Muscle layer of duodenum (tissue), 2 donors: Measurements from ENCODE around the gene PCDHGB5.
A peak's percentile ranks its signal among the peaks of the same experiment; 100 is the strongest.
"Not testable (repeated sequence)": the region's sequence is repeated elsewhere in the genome, so short reads cannot be mapped to it uniquely, and the experiment has no call there.

Source experiments
- H3K27ac ChIP-seq: one replicate; pipeline ENCODE4 v1.7.0; 2013; ENCODE audit warnings: mild to moderate bottlenecking, low read length
- H3K27me3 ChIP-seq: one replicate; pipeline ENCODE4 v1.7.0; 2013; ENCODE audit warnings: low read depth, mild to moderate bottlenecking, control low read depth, low read length
- H3K36me3 ChIP-seq, 2 donors: one replicate each; pipeline ENCODE4 v1.7.0; 2013; ENCODE audit warnings: low read length in 2 of 2, control low read depth in 1 of 2, mild to moderate bottlenecking in 1 of 2; ENCODE audit not compliant: insufficient read depth in 2 of 2, control insufficient read depth in 1 of 2
- H3K4me1 ChIP-seq, 2 donors: one replicate each; pipeline ENCODE4 v1.7.0; 2013; ENCODE audit warnings: low read length in 2 of 2, mild to moderate bottlenecking in 2 of 2, control low read depth in 1 of 2, moderate library complexity in 1 of 2; ENCODE audit not compliant: insufficient read depth in 2 of 2, control insufficient read depth in 1 of 2
- H3K4me3 ChIP-seq, 2 donors: one replicate each; pipeline ENCODE4 v1.7.0; 2013; ENCODE audit warnings: low read length in 2 of 2, low read depth in 1 of 2, mild to moderate bottlenecking in 1 of 2
- H3K9me3 ChIP-seq, 2 donors: one replicate each; pipeline ENCODE4 v1.7.0; 2013; ENCODE audit warnings: low read length in 2 of 2, control low read depth in 1 of 2, mild to moderate bottlenecking in 1 of 2; ENCODE audit not compliant: control insufficient read depth in 1 of 2
- donor health status: healthy.

The PCDHGB5 gene

DNA sequence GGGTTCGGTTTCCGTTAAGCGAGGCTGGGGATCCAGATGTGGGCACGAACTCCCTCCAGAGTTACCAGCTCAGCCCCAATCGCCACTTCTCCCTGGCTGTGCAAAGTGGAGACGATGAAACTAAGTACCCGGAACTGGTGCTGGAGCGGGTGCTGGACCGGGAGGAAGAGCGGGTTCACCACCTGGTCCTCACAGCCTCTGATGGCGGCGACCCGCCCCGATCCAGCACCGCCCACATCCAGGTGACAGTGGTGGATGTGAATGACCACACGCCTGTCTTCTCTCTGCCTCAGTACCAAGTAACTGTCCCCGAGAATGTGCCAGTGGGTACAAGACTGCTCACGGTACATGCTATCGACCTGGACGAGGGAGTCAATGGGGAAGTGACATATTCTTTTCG, 14.4 kb upstream of the PCDHGB5 start:
- peaks cover 0 to 11% of the 10 kb centered on the region in 2 donors for H3K36me3 ChIP-seq
- peak overlapping the region; percentile 45 to 73 for H3K4me3 ChIP-seq
- no peaks in the 10 kb centered on the region for H3K4me1 ChIP-seq
- H3K9me3 ChIP-seq = peaks cover 63 to 84% of the 10 kb centered on the region in 2 donors
- H3K27me3 ChIP-seq = no peaks in the 10 kb centered on the region
- no peak overlapping the region for H3K27ac ChIP-seq

DNA sequence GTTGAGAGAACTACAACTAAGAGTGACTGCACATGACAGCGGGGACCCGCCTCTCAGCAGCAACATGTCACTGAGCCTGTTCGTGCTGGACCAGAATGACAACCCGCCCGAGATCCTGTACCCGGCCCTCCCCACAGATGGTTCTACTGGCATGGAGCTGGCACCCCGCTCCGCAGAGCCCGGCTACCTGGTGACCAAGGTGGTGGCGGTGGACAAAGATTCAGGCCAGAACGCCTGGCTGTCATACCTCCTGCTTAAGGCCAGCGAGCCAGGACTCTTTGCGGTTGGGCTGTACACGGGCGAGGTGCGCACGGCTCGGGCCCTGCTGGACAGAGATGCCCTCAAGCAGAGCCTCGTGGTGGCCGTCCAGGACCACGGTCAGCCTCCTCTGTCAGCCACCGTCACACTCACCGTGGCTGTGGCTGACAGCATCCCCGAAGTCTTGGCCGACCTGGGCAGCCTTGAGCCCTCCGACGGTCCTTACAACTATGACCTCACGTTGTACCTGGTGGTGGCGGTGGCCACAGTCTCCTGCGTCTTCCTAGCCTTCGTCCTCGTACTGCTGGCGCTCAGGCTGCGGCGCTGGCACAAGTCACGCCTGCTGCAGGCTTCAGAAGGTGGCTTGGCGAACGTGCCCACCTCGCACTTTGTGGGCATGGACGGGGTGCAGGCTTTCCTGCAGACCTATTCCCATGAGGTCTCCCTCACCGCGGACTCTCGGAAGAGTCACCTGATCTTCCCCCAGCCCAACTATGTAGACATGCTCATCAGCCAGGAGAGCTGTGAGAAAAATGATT, 13.1 kb upstream of the PCDHGB5 start:
- Histone ChIP-seq H3K4me1 (no peaks in the 10 kb centered on the region), H3K9me3 (peaks cover 63 to 87% of the 10 kb centered on the region in 2 donors), H3K27ac (no peak overlapping the region), H3K4me3 (peak overlapping the region in 1 of 2 donors; percentile 73), H3K36me3 (peaks cover 0 to 11% of the 10 kb centered on the region in 2 donors), H3K27me3 (no peaks in the 10 kb centered on the region)

DNA sequence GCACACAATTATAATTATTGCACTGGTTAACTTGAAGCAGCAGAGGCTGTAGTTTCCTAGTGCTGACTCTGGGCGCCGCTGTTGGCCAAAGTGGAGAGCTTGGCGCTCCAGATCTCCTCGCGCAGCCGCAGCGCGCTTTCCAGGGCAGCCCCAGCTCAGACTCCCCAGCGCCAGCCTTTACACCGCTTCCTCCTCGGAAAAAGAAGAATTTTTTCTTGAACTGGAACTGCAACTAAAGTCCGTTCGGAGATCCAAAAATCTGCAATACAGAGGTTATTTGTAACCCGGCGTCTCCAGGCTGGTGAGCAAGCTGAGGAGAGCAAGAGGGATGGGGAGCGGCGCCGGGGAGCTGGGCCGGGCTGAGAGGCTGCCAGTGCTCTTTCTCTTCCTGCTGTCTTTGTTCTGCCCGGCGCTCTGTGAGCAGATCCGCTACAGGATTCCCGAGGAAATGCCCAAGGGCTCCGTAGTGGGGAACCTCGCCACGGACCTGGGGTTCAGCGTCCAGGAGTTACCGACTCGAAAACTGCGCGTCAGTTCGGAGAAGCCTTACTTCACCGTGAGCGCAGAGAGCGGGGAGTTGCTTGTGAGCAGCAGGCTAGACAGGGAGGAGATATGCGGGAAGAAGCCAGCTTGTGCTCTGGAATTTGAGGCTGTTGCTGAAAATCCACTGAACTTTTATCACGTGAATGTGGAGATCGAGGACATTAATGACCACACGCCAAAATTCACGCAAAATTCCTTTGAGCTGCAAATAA, 10.0 kb upstream of the PCDHGB5 start, which contains the start of gene PCDHGB4:
PCDHGB4 (plus strand) TSS at position 142 of the 755 bp plus-strand sequence; CDS start at position 329, 187 bp downstream.
- not testable (repeated sequence) for H3K4me1 ChIP-seq, H3K27me3 ChIP-seq, H3K36me3 ChIP-seq, H3K27ac ChIP-seq
- Histone ChIP-seq H3K9me3 (peaks cover 69 to 94% of the 10 kb centered on the region in 2 donors), H3K4me3 (peak within 1 kb of the TSS; percentile 38 to 73)

DNA sequence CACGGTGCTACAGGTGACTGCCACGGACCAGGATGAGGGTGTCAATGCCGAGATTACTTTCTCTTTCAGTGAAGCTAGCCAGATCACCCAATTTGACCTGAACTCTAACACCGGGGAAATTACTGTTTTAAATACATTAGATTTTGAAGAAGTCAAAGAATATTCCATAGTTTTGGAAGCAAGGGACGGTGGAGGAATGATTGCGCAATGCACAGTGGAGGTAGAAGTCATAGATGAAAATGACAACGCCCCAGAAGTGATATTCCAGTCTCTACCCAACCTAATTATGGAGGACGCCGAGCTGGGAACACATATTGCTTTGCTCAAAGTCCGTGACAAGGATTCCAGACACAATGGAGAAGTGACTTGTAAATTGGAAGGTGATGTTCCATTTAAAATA, 9.1 kb upstream of the PCDHGB5 start:
- no peak overlapping the region for H3K27ac ChIP-seq
- H3K4me1 ChIP-seq = no peaks in the 10 kb centered on the region
- H3K27me3 ChIP-seq = no peaks in the 10 kb centered on the region
- peak overlapping the region; percentile 38 to 73 for H3K4me3 ChIP-seq
- peaks cover 72 to 94% of the 10 kb centered on the region in 2 donors for H3K9me3 ChIP-seq
- peaks cover 0 to 7% of the 10 kb centered on the region in 2 donors for H3K36me3 ChIP-seq

DNA sequence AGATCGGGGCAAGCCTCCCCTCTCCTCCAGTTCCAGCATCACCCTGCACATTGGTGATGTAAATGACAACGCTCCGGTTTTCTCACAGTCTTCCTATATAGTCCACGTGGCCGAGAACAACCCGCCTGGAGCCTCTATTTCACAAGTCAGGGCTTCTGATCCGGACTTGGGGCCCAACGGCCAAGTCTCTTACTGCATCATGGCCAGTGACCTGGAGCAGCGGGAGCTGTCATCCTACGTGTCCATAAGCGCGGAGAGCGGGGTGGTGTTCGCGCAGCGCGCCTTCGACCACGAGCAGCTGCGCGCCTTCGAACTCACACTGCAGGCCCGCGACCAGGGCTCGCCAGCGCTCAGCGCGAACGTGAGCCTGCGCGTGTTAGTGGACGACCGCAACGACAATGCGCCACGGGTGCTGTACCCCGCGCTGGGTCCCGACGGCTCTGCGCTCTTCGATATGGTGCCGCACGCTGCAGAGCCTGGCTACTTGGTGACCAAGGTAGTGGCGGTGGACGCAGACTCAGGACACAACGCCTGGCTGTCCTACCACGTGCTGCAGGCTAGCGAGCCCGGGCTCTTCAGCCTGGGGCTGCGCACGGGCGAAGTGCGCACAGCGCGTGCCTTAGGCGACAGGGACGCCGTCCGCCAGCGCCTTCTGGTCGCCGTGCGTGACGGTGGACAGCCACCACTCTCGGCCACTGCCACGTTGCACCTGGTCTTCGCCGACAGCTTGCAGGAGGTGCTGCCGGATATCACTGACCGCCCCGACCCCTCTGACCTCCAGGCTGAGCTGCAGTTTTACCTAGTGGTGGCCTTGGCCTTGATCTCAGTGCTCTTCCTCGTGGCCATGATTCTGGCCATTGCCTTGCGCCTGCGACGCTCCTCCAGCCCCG, 8.3 kb upstream of the PCDHGB5 start:
- H3K4me1 ChIP-seq = no peaks in the 10 kb centered on the region
- peak overlapping the region in 1 of 2 donors; percentile 73 for H3K4me3 ChIP-seq
- H3K27ac ChIP-seq = no peak overlapping the region
- H3K36me3 ChIP-seq = peaks cover 0 to 7% of the 10 kb centered on the region in 2 donors
- peaks cover 75 to 95% of the 10 kb centered on the region in 2 donors for H3K9me3 ChIP-seq
- H3K27me3 ChIP-seq = no peaks in the 10 kb centered on the region

DNA sequence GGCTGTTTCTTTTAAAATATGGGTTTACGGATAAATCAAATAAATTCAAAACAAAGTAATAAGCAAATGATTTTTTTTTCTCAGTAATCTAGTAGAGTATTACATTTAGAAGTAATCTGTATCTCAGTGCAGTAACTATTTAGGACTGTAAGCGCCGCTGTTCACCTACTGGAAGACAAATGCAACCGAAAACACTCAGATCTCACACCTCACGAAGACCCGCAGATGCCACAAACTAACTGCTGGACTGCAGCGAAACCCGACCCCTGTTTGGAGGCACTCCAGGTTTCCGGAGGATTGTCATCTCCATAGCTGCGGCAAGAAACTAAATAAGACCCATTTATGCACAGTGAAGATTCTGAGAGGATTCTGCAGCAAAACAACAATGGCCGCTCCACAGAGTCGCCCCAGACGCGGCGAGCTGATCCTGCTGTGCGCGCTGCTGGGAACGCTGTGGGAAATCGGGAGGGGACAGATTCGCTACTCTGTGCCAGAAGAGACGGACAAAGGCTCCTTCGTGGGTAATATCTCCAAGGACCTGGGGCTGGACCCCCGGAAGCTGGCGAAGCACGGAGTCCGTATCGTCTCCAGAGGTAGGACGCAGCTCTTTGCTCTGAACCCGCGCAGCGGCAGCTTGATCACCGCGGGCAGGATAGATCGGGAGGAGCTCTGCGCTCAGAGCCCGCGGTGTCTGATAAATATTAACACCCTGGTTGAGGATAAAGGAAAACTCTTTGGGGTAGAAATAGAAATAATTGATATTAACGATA, 5.1 kb upstream of the PCDHGB5 start, which contains the start of gene PCDHGA8:
PCDHGA8 (plus strand) TSS at position 205 of the 770 bp plus-strand sequence; CDS start at position 386, 181 bp downstream.
- no peaks in the 10 kb centered on the region for H3K4me1 ChIP-seq
- peaks cover 0 to 4% of the 10 kb centered on the region in 2 donors for H3K36me3 ChIP-seq
- no peak within 1 kb of the TSS for H3K27ac ChIP-seq
- peaks cover 59 to 82% of the 10 kb centered on the region in 2 donors for H3K9me3 ChIP-seq
- H3K4me3 ChIP-seq = peak within 1 kb of the TSS in 1 of 2 donors; percentile 73
- no peaks in the 10 kb centered on the region for H3K27me3 ChIP-seq

DNA sequence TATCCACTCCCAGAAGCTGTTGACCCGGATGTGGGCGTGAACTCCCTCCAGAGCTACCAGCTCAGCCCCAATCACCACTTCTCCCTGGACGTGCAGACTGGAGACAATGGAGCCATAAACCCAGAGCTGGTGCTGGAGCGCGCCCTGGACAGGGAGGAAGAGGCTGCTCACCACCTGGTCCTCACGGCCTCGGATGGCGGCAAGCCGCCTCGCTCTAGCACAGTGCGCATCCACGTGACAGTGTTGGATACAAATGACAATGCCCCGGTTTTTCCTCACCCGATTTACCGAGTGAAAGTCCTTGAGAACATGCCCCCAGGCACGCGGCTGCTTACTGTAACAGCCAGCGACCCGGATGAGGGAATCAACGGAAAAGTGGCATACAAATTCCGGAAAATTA, 4.5 kb upstream of the PCDHGB5 start:
- peak overlapping the region in 1 of 2 donors; percentile 73 for H3K4me3 ChIP-seq
- no peak overlapping the region for H3K27ac ChIP-seq
- H3K36me3 ChIP-seq = peaks cover 0 to 4% of the 10 kb centered on the region in 2 donors
- no peaks in the 10 kb centered on the region for H3K27me3 ChIP-seq
- no peaks in the 10 kb centered on the region for H3K4me1 ChIP-seq
- peaks cover 57 to 82% of the 10 kb centered on the region in 2 donors for H3K9me3 ChIP-seq

DNA sequence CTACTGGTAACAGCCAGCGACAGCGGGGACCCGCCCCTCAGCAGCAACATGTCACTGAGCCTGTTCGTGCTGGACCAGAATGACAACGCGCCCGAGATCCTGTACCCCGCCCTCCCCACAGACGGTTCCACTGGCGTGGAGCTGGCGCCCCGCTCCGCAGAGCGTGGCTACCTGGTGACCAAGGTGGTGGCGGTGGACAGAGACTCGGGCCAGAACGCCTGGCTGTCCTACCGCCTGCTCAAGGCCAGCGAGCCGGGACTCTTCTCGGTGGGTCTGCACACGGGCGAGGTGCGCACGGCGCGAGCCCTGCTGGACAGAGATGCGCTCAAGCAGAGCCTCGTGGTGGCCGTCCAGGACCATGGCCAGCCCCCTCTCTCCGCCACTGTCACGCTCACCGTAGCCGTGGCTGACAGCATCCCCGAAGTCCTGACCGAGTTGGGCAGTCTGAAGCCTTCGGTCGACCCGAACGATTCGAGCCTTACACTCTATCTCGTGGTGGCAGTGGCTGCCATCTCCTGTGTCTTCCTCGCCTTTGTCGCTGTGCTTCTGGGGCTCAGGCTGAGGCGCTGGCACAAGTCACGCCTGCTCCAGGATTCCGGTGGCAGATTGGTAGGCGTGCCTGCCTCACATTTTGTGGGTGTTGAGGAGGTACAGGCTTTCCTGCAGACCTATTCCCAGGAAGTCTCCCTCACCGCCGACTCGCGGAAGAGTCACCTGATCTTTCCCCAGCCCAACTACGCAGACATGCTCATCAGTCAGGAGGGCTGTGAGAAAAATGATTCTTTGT, 3.2 kb upstream of the PCDHGB5 start:
- H3K27me3 ChIP-seq, H3K27ac ChIP-seq, H3K36me3 ChIP-seq, H3K4me1 ChIP-seq: not testable (repeated sequence)
- peaks cover 60 to 82% of the 10 kb centered on the region in 2 donors for H3K9me3 ChIP-seq
- H3K4me3 ChIP-seq = peak overlapping the region in 1 of 2 donors; percentile 73

DNA sequence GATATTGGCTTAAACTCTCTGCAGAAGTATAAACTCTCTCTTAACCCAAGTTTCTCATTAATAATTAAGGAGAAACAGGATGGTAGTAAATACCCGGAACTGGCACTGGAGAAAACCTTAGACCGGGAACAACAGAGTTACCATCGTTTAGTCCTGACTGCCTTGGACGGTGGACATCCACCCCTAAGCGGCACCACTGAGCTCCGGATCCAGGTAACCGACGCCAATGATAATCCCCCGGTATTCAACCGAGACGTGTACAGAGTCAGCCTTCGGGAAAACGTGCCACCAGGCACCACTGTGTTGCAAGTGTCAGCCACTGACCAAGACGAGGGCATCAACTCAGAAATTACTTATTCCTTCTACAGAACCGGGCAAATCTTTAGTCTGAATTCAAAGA, 861 bp downstream of the PCDHGB5 start:
- Histone ChIP-seq H3K4me1 (peaks cover 0 to 4% of the 10 kb centered on the region in 2 donors), H3K36me3 (peaks cover 0 to 4% of the 10 kb centered on the region in 2 donors), H3K27me3 (no peaks in the 10 kb centered on the region), H3K9me3 (peaks cover 46 to 77% of the 10 kb centered on the region in 2 donors), H3K27ac (no peak overlapping the region), H3K4me3 (peak overlapping the region; percentile 33 to 54)
